ENCODE results near the gene KRT9. TPM values are rescaled to one million over a fixed set of nuclear protein-coding genes. Genes with fewer than 3 reads are reported as not detected.

KRT9 gene
- total and polyA plus RNA-seq, 2 donors (not counting 1 experiment from before 2014, with no cell fraction given): not detected

- Histone ChIP-seq H3K4me2 (ENCODE audit: extremely low read depth, insufficient read depth, low read length) (no peak overlapping the region), H3K4me3 (replicated peaks in 1 of 4; ENCODE audit: control extremely low read depth in 1 of 4, insufficient read depth in 1 of 4, low read depth in 3 of 4, low read length in 4 of 4) (no peak overlapping the region), H3K9me3 (ENCODE audit: control insufficient read depth, insufficient read depth, low read depth, low read length) (no peaks in the 10 kb centered on the region), H3K4me1 (ENCODE audit: control insufficient read depth, extremely low read depth, insufficient read depth, low read length) (no peaks in the 10 kb centered on the region), H2AFZ (ENCODE audit: low read length) (no peak overlapping the region), H3K36me3 (ENCODE audit: control insufficient read depth, insufficient read depth, low read length) (no peaks in the 10 kb centered on the region), H3K27me3 (ENCODE audit: control insufficient read depth, insufficient read depth, low read length) (peaks cover 6% of the 10 kb centered on the region), H4K20me1 (ENCODE audit: control insufficient read depth, extremely low read depth, insufficient read depth, low read length) (no peaks in the 10 kb centered on the region), H3K9ac (ENCODE audit: insufficient read depth, low read length) (no peak overlapping the region), H3K27ac (ENCODE audit: insufficient read depth, low read length) (no peak overlapping the region), H3K79me2 (ENCODE audit: control insufficient read depth, insufficient read depth, low read length) (no peaks in the 10 kb centered on the region)
- no peak for TF ChIP-seq EZH2 (IDR thresholded peaks at IDR 0.05; ENCODE audit: low read length, missing control alignments)
- TF ChIP-seq CTCF (conservative IDR thresholded peaks at IDR 0.05 in 1 of 2, IDR thresholded peaks at IDR 0.05 in 1 of 2; ENCODE audit: low read depth in 1 of 2, low read length in 2 of 2): no peak
- DNase-seq (ENCODE audit: low read depth in 2 of 2): no peak
Observed at GRCh38 chr17:41563607-41564170, 8.2 kb downstream of the KRT9 start.

- Histone ChIP-seq H4K20me1 (ENCODE audit: control insufficient read depth, extremely low read depth, insufficient read depth, low read length) (no peaks in the 10 kb centered on the region), H3K9me3 (ENCODE audit: control insufficient read depth, insufficient read depth, low read depth, low read length) (no peaks in the 10 kb centered on the region), H3K27me3 (ENCODE audit: control insufficient read depth, insufficient read depth, low read length) (peaks cover 8% of the 10 kb centered on the region), H3K36me3 (ENCODE audit: control insufficient read depth, insufficient read depth, low read length) (no peaks in the 10 kb centered on the region), H3K4me3 (replicated peaks in 1 of 4; ENCODE audit: control extremely low read depth in 1 of 4, insufficient read depth in 1 of 4, low read depth in 3 of 4, low read length in 4 of 4) (no peak overlapping the region), H3K4me1 (ENCODE audit: control insufficient read depth, extremely low read depth, insufficient read depth, low read length) (no peaks in the 10 kb centered on the region), H3K27ac (ENCODE audit: insufficient read depth, low read length) (no peak overlapping the region), H2AFZ (ENCODE audit: low read length) (no peak overlapping the region), H3K9ac (ENCODE audit: insufficient read depth, low read length) (no peak overlapping the region), H3K79me2 (ENCODE audit: control insufficient read depth, insufficient read depth, low read length) (no peaks in the 10 kb centered on the region), H3K4me2 (ENCODE audit: extremely low read depth, insufficient read depth, low read length) (no peak overlapping the region)
- DNase-seq (ENCODE audit: low read depth in 2 of 2): no peak
- no peak for TF ChIP-seq CTCF (conservative IDR thresholded peaks at IDR 0.05 in 1 of 2, IDR thresholded peaks at IDR 0.05 in 1 of 2; ENCODE audit: low read depth in 1 of 2, low read length in 2 of 2)
- TF ChIP-seq EZH2 (IDR thresholded peaks at IDR 0.05; ENCODE audit: low read length, missing control alignments): no peak
Observed at GRCh38 chr17:41561554-41561953, 10.3 kb downstream of the KRT9 start.

GRCh38 chr17:41559548-41559947, 12.3 kb downstream of the KRT9 start:
- H3K79me2 ChIP-seq (ENCODE audit: control insufficient read depth, insufficient read depth, low read length): no peaks in the 10 kb centered on the region
- H3K27ac ChIP-seq (ENCODE audit: insufficient read depth, low read length): no peak overlapping the region
- peak in 1 of 2 donors; percentile 42 for DNase-seq (ENCODE audit: low read depth in 2 of 2)
- no peak overlapping the region for H3K9ac ChIP-seq (ENCODE audit: insufficient read depth, low read length)
- no peaks in the 10 kb centered on the region for H3K4me1 ChIP-seq (ENCODE audit: control insufficient read depth, extremely low read depth, insufficient read depth, low read length)
- no peak overlapping the region for H3K4me2 ChIP-seq (ENCODE audit: extremely low read depth, insufficient read depth, low read length)
- no peaks in the 10 kb centered on the region for H3K36me3 ChIP-seq (ENCODE audit: control insufficient read depth, insufficient read depth, low read length)
- no peaks in the 10 kb centered on the region for H4K20me1 ChIP-seq (ENCODE audit: control insufficient read depth, extremely low read depth, insufficient read depth, low read length)
- peaks cover 15% of the 10 kb centered on the region for H3K27me3 ChIP-seq (ENCODE audit: control insufficient read depth, insufficient read depth, low read length)
- TF ChIP-seq EZH2 (IDR thresholded peaks at IDR 0.05; ENCODE audit: low read length, missing control alignments) (no peak), CTCF (conservative IDR thresholded peaks at IDR 0.05 in 1 of 2, IDR thresholded peaks at IDR 0.05 in 1 of 2; ENCODE audit: low read depth in 1 of 2, low read length in 2 of 2) (no peak)
- no peak overlapping the region for H2AFZ ChIP-seq (ENCODE audit: low read length)
- H3K4me3 ChIP-seq (replicated peaks in 1 of 4; ENCODE audit: control extremely low read depth in 1 of 4, insufficient read depth in 1 of 4, low read depth in 3 of 4, low read length in 4 of 4): no peak overlapping the region
- no peaks in the 10 kb centered on the region for H3K9me3 ChIP-seq (ENCODE audit: control insufficient read depth, insufficient read depth, low read depth, low read length)
